HCT116 (cell line): Measurements from ENCODE around the gene WNT9A. TPM values are rescaled to one million over a fixed set of nuclear protein-coding genes. Genes with fewer than 3 reads are reported as not detected.

Experiments
- ATAC-seq: fragments of 200-7000 bp; cut with Tn5 transposase; 2 replicates; pipeline ENCODE4 v1.9.1; 2020; ENCODE audit warnings: mild to moderate bottlenecking, moderate library complexity
- BruUV-seq: library from RNA; stranded (reverse); fragments of 400-500 nt; replicated peaks from 2 replicates; lab custom pipeline; 2021; lab: Mats Ljungman, UMichigan
- CTCF ChIA-PET: fragments of 300-600 bp; sonication (Branson Sonifier 250); formaldehyde crosslinking; loops from one replicate; lab custom pipeline; 2021; ENCODE audit warnings: antibody characterized with exemption; lab: Charles Lee
- POLR2A ChIA-PET: fragments of 300-600, 350-600 bp; sonication (Branson Sonifier 250); formaldehyde crosslinking; loops from one replicate; lab custom pipeline; 2021; ENCODE audit warnings: antibody characterized with exemption; lab: Charles Lee
- RAD21 ChIA-PET, 2 experiments: fragments of 300-600 bp; sonication (Branson Sonifier 250); formaldehyde crosslinking; loops; one replicate each; lab custom pipeline; 2023; ENCODE audit warnings: low total read pairs in 2 of 2; ENCODE audit not compliant: uncharacterized antibody in 2 of 2, unreplicated experiment in 2 of 2, low non-redundant PET in 1 of 2; lab: Charles Lee
- DNase-seq: peaks from one replicate; pipeline ENCODE4 v3.0.0-alpha.2; 2010; ENCODE audit warnings: low read depth, low spot score
- H2AFZ ChIP-seq: fragments of 200-600 bp; shearing (Covaris generic), sonication (generic); 2 replicates; pipeline ENCODE4 v1.6.1; 2017; ENCODE audit warnings: low read depth, mixed run types, mixed read lengths, antibody characterized with exemption, low read length; ENCODE audit not compliant: poor library complexity, severe bottlenecking
- H3K27ac ChIP-seq: 2 replicates; pipeline ENCODE4 v1.5.1; 2012; ENCODE audit warnings: low read depth, low read length
- H3K27me3 ChIP-seq: fragments of 200-600 bp; sonication (generic); 2 replicates; pipeline ENCODE4 v1.6.1; 2016; ENCODE audit warnings: mixed run types, low read length, mixed read lengths; ENCODE audit not compliant: insufficient read depth
- H3K36me3 ChIP-seq, 2 experiments: fragments of 200-500 bp in 1 of 2; fragments of 200-600 bp in 1 of 2; sonication (Bioruptor generic) in 1 of 2; sonication (generic) in 1 of 2; 2 replicates each; pipeline versions ENCODE4 v1.5.1 to v1.6.1; 2014 to 2016; ENCODE audit warnings: low read length in 2 of 2, inconsistent platforms in 1 of 2, mixed read lengths in 1 of 2, mixed run types in 1 of 2; ENCODE audit not compliant: insufficient read depth in 2 of 2, control insufficient read depth in 1 of 2
- H3K4me1 ChIP-seq, 2 experiments: fragments of 200-600 bp in 1 of 2; sonication (generic) in 1 of 2; 2 replicates each; pipeline versions ENCODE4 v1.5.1 to v1.6.1; 2012 to 2017; ENCODE audit warnings: low read length in 2 of 2, inconsistent platforms in 1 of 2, mild to moderate bottlenecking in 1 of 2, mixed read lengths in 1 of 2, mixed run types in 1 of 2, moderate library complexity in 1 of 2; ENCODE audit not compliant: insufficient read depth in 2 of 2, control insufficient read depth in 1 of 2
- H3K4me2 ChIP-seq: fragments of 200-600 bp; sonication (generic); 2 replicates; pipeline ENCODE4 v1.6.1; 2017; ENCODE audit warnings: mixed run types, low read length, mixed read lengths
- H3K4me3 ChIP-seq, 2 experiments: fragments of 200-600 bp in 1 of 2; sonication (generic) in 1 of 2; replicated peaks in 1 of 2; 2 replicates each; pipeline ENCODE4 v1.5.1; 2011 to 2016; ENCODE audit warnings: low read length in 2 of 2, control low read depth in 1 of 2, low read depth in 1 of 2, mild to moderate bottlenecking in 1 of 2, mixed read lengths in 1 of 2, mixed run types in 1 of 2
- H3K79me2 ChIP-seq: fragments of 200-600 bp; sonication (generic); 2 replicates; pipeline ENCODE4 v1.6.1; 2017; ENCODE audit warnings: mild to moderate bottlenecking, mixed run types, low read length, moderate library complexity, mixed read lengths; ENCODE audit not compliant: insufficient read depth
- H3K9ac ChIP-seq: fragments of 200-600 bp; sonication (generic); 2 replicates; pipeline ENCODE4 v1.6.1; 2016; ENCODE audit warnings: low read length, mixed read lengths
- H3K9me2 ChIP-seq: fragments of 200-600 bp; sonication (generic), shearing (Covaris generic); 2 replicates; pipeline ENCODE4 v1.6.1; 2017; ENCODE audit warnings: mixed run types, mild to moderate bottlenecking, moderate library complexity; ENCODE audit not compliant: insufficient read depth
- H3K9me3 ChIP-seq, 2 experiments: fragments of 200-500 bp in 1 of 2; fragments of 200-600 bp in 1 of 2; sonication (Bioruptor generic) in 1 of 2; sonication (generic) in 1 of 2; 2 replicates each; pipeline ENCODE4 v1.6.1; 2014 to 2017; ENCODE audit warnings: low read length in 2 of 2, mixed read lengths in 2 of 2, inconsistent platforms in 1 of 2, low read depth in 1 of 2, mild to moderate bottlenecking in 1 of 2, mixed run types in 1 of 2, moderate library complexity in 1 of 2; ENCODE audit not compliant: control insufficient read depth in 1 of 2, insufficient read depth in 1 of 2
- H4K20me1 ChIP-seq: fragments of 200-600 bp; sonication (generic), shearing (Covaris generic); 2 replicates; pipeline ENCODE4 v1.6.1; 2017; ENCODE audit warnings: mixed run types, mild to moderate bottlenecking, moderate library complexity; ENCODE audit not compliant: insufficient read depth
- CBX3 ChIP-seq: IDR thresholded peaks from 2 replicates; pipeline ENCODE4 v1.6.1; 2012; ENCODE audit warnings: low read depth
- CTCF ChIP-seq, 3 experiments: fragments of 200-600 bp in 1 of 3; sonication (generic) in 1 of 3; IDR thresholded peaks in 2 of 3; conservative IDR thresholded peaks in 1 of 3; 2 replicates each; pipeline ENCODE4 v1.5.1; 2012 to 2017; ENCODE audit warnings: low read depth in 2 of 3, low read length in 2 of 3, antibody characterized with exemption in 1 of 3, borderline replicate concordance in 1 of 3, control low read depth in 1 of 3, mild to moderate bottlenecking in 1 of 3, mixed read lengths in 1 of 3, mixed run types in 1 of 3, moderate library complexity in 1 of 3; ENCODE audit not compliant: insufficient read depth in 1 of 3
- FOSL1 ChIP-seq: IDR thresholded peaks from 2 replicates; pipeline ENCODE4 v1.6.1; 2012; ENCODE audit warnings: low read depth
- JUND ChIP-seq: IDR thresholded peaks from 2 replicates; pipeline ENCODE4 v1.6.1; 2012
- MAX ChIP-seq: IDR thresholded peaks from 2 replicates; pipeline ENCODE4 v1.6.1; 2012
- POLR2A ChIP-seq: IDR thresholded peaks from 2 replicates; pipeline ENCODE4 v1.7.0; 2011; ENCODE audit warnings: borderline replicate concordance; ENCODE audit not compliant: insufficient read depth, insufficient read length; ENCODE audit errors: extremely low read depth
- POLR2AphosphoS5 ChIP-seq: IDR thresholded peaks from 2 replicates; pipeline ENCODE4 v1.6.1; 2011; ENCODE audit warnings: mild to moderate bottlenecking, low read depth, low read length, moderate library complexity
- RAD21 ChIP-seq: IDR thresholded peaks from 2 replicates; pipeline ENCODE4 v1.6.1; 2012; ENCODE audit warnings: low read depth, mild to moderate bottlenecking
- REST ChIP-seq: IDR thresholded peaks from 2 replicates; pipeline ENCODE4 v1.6.1; 2012; ENCODE audit warnings: low read depth
- SIN3A ChIP-seq: IDR thresholded peaks from 2 replicates; pipeline ENCODE4 v1.6.1; 2012; ENCODE audit warnings: low read depth
- SP1 ChIP-seq: IDR thresholded peaks from 2 replicates; pipeline ENCODE4 v1.6.1; 2012; ENCODE audit warnings: low read depth
- SRF ChIP-seq: IDR thresholded peaks from 2 replicates; pipeline ENCODE4 v1.6.1; 2012; ENCODE audit warnings: low read depth
- TCF7L2 ChIP-seq: IDR thresholded peaks from 2 replicates; pipeline ENCODE4 v1.7.0; 2011; ENCODE audit warnings: borderline replicate concordance, inconsistent platforms; ENCODE audit not compliant: insufficient read depth, insufficient read length; ENCODE audit errors: extremely low read depth
- ZFX ChIP-seq: fragments of 450-650 bp; IDR thresholded peaks from 2 replicates; pipeline ENCODE4 v1.6.1; 2017
- ZNF274 ChIP-seq: fragments of 200-500 bp; sonication (Bioruptor generic); IDR thresholded peaks from 2 replicates; pipeline ENCODE4 v1.6.1; 2014; ENCODE audit warnings: mild to moderate bottlenecking, low read depth, low read length, inconsistent platforms
- intact Hi-C: fragments of 100-400 bp; cut with micrococcal nuclease; formaldehyde crosslinking; loops from 2 replicates; pipeline ENCODE4 v1.10.0; 2022
- total RNA-seq: library from RNA; stranded (reverse); gene quantifications from one replicate; pipeline ENCODE4 v1.2.1, GENCODE V29; 2021; ENCODE audit not compliant: unreplicated experiment

Gene WNT9A
- total RNA-seq, 1 experiment from 2014 or later = 5.6 TPM

DNA sequence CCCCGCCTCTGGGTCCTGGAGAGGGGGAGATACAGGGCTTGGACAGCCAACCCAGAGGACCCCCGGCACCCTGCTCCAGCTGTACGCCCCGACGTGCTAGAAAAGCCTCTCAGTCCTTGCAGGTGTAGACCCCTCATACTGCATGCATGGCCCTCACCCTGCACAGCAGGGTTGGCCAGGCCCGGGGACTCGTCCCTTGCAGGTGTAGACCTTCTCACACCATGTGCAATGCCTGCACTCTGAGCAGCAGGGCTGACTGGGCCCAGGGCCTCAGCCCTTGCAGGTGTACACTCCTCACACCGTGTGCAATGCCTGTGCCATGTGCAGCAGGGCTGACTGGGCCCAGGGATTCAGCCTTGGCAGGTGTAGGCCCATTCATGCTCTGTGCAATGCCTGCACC lies 26.8 kb downstream of the WNT9A start:
- Histone ChIP-seq H3K36me3 (no peaks in the 10 kb centered on the region), H3K9ac (no peak overlapping the region), H3K27ac (no peak overlapping the region), H2AFZ (no peak overlapping the region), H3K4me1 (peaks cover 3 to 5% of the 10 kb centered on the region in 2 experiments; a peak in 3 of 4 replicates), H3K79me2 (no peaks in the 10 kb centered on the region), H3K9me2 (no peaks in the 10 kb centered on the region), H3K4me3 (no peak overlapping the region), H4K20me1 (no peaks in the 10 kb centered on the region), H3K4me2 (no peak overlapping the region), H3K9me3 (no peaks in the 10 kb centered on the region), H3K27me3 (no peaks in the 10 kb centered on the region)
- RAD21 ChIA-PET = no interaction called here
- ATAC-seq (no peak), DNase-seq (no peak)
- POLR2A ChIA-PET = no interaction called here
- intact Hi-C loops = no loop called here
- no TSS peak for BruUV-seq
- CTCF ChIA-PET = no interaction called here
- TF ChIP-seq CBX3 (no peak), POLR2A (no peak), JUND (no peak), REST (no peak), SRF (no peak), FOSL1 (no peak), ZFX (no peak), MAX (no peak), TCF7L2 (no peak), CTCF (IDR thresholded peaks at IDR 0.05 in 2 of 3, conservative IDR thresholded peaks at IDR 0.05 in 1 of 3; ENCODE audit: borderline replicate concordance in 1 of 3, insufficient read depth in 1 of 3, low read depth in 2 of 3, low read length in 2 of 3) (no peak), POLR2AphosphoS5 (no peak), SP1 (no peak), RAD21 (no peak), SIN3A (no peak), ZNF274 (no peak)
- TF ChIP-seq, all 23 proteins: peak for 0
